Measurements from ENCODE around the gene MEGF8.
"Not testable (repeated sequence)": the region's sequence is repeated elsewhere in the genome, so short reads cannot be mapped to it uniquely, and the experiment has no call there.

Gene MEGF8

DNA sequence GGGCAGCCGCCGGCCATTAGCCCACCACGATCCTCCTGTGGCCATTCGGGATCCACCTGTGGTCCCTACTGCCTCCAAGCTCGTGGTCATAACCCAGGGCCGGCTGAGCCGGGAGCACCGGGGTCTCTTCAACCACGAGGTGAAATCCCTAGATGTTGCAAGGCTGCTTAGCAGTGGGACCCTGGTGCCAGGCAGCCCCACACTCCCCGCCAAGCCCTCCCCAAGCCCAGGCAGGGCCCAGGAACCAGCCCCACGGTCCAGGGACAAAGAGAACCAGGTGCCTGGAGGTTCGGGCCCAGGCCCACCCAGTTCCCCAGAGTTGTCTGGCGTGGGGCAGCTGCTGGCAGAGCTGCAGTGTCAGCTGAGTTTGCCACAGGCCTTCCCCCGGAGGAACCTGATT is 15.7 kb upstream of the MEGF8 start:
- no peak for DNase-seq

DNA sequence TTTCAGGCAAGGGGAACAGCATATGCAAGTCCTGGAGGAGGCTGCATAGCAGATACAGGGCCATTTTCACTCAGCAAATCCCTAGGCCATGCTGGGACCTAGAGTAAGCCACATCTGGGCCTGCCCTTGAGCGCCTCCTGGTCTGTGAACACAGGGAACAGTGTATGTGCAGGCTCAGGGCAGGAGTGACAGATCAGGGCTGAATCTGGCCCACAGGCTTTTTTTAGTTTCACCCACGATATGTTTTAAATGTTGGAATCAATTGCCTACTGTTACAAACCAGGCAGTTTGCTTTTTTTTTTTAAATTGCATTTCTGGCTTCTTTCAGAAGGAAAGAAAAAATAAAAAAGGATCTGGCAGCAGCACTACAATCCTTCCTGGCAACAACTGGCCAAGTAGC is 13.8 kb upstream of the MEGF8 start:
- DNase-seq: no peak

DNA sequence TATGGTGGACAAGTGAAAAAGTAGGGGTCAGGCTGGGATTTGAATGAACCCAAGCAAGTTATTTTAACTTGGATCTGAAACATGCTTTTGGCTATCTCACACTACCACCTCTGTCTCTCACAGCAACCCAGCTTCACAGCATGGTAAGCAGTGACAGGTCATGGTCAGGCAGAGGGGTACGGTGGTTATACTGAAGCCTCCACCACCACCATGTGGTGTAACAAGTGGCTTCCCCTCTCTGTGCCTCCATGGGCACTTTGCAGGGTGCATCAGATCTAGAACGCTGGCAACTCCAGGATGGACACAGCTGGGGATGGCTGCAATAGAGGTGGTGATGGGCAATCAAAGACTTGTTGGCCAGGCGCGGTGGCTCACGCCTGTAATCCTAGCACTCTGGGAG is 13.1 kb upstream of the MEGF8 start:
- DNase-seq: no peak

DNA sequence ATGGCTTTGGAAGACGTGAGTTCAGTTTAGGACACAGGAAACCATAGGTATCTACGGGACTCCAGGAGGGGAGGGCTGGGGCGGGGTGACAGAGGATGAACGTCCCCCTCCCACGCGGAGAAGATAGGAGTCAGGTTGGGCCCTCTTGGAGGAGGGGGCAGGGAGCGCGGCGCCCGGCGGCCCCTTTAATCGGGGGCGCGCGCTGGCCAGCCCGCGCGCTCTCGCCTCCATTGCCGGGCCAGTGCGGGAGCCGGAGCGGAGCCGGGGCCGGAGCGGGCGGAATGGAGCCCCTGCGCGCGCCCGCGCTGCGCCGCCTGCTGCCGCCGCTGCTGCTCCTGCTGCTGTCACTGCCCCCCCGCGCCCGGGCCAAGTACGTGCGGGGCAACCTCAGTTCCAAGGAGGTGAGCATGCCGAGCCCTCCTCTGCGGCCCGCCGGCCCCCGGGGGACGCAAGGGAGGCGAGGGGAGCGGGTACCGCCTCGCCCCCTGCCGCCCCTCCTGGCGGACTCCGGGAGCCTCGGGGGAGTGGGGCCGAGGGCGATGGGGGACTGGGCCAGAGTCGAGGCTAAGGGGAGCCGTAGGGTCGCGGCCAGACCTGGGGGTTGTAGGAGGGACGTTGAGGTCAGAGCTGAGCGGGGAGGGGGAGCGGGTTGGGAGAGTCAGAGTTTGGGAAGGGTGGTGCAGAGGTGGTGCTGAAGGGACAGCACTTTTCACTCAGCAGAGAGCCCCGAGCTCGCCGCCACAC is 12.2 kb upstream of the MEGF8 start, which contains the start of gene TMEM145:
TMEM145 (plus strand) TSS at position 214 of the 744 bp plus-strand sequence; CDS start at position 282, 68 bp downstream.
- peak; percentile 53 for DNase-seq

DNA sequence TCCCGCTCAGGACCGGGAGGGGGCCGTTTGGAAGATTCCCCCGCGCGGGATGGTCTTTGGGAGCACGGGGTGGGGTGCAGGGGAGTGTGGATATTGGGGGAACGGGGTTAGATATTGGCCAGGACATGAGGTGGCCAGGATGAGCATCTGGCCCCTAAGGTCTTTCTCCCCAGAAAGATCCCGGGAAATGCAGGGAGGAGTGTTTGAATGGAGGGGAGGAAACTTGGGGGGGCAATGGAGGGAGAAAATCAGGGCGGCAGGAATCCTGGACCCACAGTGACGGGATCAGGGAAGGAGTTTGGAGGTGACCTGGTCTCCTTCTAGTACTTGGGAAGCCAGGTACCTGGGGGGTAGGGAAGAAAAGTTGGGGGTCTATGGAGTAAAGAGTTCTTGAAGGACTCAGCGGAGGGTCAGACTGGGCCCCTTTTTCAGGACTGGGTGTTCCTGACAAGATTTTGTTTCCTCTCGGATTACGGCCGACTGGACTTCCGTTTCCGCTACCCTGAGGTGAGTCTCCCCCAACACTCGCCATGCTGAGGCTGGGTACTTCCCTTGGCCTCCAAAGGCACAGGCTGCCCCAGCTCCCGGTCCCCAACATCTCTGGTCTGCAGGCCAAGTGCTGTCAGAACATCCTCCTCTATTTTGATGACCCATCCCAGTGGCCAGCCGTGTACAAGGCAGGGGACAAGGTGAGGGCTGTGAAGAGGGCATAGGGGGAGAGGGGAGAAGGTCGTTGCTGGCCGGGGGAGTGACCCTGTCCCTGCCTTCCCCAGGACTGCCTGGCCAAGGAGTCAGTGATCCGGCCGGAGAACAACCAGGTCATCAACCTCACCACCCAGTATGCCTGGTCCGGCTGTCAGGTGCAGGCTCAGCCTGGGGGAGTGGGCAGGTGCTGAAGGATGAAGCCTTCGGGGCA is 11.3 kb upstream of the MEGF8 start:
- no peak for DNase-seq

DNA sequence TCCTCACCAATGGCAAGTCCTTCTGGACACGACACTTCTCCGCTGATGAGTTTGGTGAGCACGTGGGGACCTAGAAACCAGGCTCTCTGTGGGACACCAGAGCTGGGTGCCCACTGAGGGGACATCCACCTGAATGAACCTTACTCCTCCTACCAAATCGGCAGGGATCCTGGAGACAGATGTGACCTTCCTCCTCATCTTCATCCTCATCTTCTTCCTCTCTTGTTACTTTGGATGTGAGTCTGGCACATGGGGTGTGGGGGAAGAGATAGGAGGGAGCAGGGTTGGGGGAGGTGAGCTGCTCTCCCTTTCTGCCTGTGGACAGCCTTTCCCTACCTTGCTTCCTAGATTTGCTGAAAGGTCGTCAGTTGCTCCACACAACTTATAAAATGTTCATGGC is 10.4 kb upstream of the MEGF8 start:
- no peak for DNase-seq

DNA sequence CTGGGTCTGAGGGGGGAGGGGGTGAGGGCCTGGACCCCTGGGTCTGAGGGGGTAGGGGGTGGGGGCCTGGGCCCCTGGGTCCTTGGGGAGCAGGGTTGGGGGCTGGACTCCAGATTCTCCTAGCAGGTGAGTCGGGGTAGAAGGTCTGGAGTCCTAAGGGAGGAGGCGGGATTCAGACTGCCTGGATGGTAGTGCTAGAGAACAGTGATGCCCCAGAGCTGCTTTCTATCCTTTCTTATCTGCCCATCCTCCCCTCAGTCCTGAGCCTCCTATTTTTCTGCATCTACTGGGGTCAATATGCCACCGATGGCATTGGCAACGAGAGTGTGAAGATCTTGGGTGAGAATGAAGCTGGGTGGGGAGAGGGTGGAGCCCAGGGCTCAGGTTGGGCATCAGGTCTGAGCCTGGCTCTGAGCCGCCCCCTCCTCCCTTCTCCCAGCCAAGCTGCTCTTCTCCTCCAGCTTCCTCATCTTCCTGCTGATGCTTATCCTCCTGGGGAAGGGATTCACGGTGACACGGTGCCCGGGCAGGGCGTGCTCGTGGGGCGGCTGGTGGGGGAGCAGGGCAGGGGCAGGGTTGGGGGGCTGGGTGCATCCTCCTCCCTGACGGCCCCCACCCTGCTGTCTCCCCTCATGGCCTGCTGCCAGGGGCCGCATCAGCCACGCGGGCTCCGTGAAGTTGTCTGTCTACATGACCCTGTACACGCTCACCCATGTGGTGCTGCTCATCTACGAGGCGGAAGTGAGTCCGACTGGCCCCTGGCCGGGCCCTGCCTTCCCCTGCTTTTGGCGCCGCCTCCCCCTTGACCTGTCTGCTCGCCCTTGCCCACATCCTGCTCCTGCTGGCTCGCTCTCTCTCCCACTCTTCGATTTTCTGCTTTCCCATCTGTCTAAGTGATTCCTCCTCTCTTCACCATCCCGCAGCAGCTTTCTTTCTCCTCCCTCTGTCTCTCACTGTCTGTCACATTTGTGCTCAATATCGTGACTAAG is 8.9 kb upstream of the MEGF8 start:
- DNase-seq: no peak

DNA sequence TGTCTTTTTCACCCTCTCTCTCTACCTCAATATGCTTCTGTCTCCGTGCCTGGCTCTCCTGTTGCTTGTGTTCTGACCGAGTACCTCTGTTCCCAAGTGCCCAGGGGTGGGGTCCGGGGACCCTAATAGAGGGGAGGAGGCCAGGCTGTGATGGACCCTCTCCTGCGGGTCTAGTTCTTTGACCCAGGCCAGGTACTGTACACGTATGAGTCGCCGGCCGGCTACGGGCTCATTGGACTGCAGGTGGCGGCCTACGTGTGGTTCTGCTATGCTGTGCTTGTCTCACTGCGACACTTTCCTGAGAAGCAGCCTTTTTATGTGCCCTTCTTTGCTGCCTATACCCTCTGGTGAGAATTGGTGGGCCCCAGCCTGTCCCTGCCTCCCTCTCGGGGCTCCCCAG is 7.9 kb upstream of the MEGF8 start:
- DNase-seq: no peak

DNA sequence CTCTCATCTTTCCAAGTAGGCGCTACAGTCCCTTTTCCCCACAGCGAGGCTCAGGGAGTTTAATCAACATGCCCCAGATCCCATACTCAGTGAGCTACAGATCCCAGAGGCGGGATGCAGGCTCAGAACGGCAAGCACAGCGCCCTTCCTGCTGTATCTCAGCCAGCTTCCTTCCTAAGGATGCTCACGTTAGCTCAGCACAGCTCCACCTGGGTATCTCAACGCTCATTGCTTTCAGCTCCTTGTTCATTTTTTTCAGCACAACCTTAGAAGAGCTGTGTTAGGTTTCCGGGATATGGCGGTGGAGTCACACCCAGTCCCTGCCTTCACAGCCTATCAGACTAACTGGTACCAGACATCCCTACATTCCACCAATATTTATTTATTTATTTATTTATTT is 3.1 kb upstream of the MEGF8 start:
- DNase-seq: no peak

DNA sequence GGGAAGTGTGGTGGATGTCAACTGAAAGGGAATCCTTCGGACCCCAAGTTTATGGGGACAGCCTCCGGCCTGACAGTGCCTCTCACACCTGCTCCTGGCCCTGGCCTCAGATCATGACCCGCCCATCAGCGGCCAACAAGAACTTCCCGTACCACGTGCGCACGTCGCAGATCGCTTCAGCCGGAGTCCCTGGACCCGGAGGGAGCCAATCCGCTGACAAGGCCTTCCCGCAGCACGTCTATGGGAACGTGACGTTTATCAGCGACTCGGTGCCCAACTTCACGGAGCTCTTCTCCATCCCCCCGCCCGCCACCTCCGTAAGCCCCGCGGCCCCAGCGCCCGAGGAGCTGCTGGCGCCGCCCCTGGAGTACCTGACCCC is 2.0 kb upstream of the MEGF8 start:
- no peak for DNase-seq

DNA sequence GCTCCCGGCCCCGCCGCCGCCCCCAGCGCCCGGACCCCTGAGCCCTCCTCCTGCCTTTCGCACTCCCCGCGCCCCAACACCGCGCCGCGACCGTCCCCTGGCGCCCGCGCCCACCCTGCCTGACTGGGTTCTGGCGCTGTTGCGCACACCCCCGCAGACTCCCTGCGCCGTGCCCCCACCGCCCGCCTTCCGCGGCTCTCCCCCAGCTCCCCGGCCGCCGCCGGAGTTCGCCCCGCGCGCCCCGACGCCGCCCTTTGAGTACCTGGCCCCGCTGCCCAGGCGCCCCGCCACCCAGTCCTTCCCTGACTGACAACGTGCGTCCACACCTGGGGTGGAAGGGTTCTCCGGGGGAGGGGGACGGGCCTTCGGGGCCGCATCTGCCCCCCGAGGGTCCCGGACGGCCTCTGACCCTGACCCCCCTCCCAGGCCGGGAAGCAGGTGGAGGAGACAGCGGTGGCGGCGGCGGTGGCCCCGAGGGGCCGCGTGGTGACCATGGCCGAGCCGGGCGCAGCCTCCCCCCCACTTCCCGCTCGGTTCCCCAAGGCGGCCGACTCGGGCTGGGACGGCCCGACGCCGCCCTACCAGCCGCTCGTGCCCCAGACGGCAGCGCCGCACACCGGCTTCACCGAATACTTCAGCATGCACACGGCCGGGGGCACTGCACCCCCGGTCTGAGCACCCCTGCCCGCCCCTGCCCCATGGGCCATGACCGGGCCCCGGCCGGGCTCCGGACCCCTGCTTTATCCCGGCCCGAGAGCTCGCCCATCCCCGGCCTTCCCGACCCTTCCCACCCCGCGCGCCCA is 1.4 kb upstream of the MEGF8 start:
- DNase-seq: no peak

DNA sequence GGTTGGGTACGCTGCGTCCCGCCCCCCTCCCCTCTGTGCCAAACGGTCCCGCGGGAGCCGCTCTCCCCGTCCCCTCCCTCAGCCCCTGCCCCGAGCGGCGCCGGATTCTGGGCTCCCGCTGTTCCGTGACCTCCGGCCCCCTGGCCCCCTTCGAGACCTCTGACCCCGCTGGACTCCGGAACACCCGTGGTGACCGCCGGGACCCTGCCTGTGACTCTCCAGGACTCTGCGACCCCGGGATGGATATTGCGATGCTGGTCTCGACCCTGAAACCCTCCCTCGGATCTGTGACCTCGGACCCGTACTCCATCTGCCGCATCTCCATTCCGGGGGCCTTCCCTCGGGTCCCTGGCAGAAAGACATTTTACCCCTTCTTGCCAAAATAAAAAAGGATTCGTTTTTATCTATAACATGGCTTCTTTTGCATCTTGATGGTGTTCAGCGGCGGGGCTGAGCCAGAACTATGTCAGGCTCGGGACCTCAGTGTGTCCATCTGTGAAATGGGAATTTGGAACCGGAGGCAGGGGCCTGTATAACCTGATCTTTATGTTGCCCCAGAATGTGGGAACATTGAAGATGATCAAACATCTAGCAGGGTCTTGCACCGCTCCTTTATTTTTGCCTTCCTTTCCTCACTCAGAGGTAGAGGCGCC is 654 bp upstream of the MEGF8 start:
- no peak for DNase-seq

DNA sequence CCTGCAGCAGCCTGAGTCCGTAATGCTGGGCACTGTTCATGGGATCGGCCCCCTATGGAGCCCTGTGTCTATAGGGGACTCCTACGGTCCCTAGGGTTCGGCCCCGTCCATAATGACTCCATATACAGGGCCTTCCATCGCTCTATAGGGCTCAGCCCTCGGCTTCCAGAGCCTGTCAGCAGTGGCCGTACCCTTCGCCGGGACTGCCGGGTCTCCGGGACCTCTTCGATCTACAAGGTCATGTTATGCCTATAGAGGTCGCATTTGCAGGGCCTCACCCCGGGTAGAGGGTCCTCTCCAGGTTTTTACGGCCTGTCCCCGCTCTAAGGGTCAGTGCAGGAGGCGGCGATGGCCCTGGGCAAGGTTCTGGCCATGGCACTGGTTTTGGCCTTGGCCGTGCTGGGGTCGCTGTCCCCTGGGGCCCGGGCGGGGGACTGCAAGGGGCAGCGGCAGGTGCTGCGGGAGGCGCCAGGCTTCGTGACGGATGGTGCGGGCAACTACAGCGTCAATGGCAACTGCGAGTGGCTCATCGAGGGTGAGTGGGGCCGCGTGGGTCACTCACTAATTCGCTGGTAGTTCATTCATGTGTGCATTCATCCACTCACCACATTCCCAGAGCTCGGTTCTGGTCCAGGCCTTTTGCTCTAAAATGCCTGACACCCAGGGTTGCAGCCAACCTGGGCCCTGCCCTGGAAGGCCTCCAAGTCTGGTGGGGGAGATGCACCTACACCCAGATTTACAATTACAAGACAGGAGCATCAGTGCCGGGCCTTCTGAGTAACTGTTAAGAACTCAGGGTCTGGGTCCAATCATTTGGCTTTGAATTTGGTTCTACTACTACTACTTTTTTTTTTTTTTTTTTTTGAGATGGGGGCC is 699 bp downstream of the MEGF8 start:
- DNase-seq: no peak

DNA sequence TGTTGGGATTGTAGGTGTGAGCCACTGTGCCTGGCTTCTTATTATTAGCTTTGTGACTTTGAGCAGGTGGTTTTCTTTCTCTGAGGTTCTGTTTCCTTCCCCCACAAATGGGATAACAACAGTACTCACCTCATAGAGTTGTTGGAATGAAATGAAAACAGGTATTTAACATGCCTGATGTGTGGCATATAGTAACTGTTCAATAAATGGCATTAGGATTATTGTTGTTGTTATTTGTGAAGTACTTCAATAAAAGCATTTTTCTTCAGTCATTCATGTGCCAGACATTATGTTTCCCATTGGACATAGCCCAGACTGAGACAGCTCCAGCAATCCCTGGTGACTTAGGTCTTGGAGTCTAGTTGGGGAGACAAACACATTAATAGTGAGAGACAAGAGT is 1.5 kb downstream of the MEGF8 start:
- DNase-seq: no peak

DNA sequence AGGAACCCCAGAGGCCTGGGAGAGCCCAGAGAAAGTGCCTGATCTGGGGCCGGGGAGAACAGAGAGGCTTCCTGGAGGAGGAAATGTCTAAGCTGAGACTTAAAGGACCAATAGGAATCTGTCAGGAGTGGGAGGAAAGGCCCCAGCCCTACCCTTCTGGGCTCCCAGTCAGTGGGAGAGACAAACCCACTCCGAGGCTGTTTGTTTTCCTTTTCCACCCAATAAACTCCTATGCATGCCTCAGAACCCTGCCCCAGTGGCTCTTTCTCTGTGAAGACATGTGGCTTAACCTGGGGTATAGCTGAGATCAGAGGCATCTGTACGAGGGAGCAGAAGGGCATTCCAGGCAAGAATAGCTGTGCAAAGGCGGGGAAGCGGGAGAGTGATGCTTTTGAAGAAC is 1.9 kb downstream of the MEGF8 start:
- no peak for DNase-seq

DNA sequence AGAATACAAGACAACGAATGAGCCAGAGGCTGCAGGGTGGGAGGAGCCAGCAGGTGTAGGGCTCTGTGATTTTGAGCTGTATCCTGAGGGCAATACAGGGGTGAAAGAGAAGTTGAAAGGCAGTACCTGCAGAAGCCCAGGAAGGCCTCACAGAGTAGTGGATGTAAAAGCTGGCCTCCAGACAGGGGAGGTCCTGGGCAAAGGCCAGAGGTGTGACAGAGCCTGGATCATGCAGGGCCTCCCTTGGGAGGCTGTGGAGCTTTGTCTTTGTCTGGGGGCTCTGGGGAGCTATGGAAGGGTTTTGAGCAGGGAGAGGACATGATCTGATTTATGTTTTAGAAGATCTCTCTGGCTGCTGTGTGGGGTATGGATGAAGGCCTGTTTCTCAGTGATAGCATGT is 2.7 kb downstream of the MEGF8 start:
- no peak for DNase-seq

DNA sequence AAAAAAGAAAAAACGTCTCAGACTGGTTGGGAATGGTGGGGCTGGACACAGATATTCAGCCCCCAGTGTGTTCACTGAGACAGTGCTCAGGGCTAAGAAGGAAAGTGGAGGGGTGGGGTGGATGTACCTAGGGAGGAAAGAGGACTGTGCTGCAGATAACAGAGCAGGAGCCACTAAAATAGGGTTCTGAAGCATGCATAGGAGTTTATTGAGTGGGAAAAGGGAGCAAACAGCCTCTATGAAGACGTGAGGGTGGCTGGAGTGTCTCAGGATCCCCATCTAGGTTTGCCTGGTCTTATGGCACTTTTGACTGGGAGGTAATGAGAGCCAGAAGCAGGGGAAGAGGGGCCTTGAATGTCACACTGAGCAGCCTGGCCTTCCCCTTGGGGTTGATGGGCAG is 3.4 kb downstream of the MEGF8 start:
- DNase-seq: no peak

DNA sequence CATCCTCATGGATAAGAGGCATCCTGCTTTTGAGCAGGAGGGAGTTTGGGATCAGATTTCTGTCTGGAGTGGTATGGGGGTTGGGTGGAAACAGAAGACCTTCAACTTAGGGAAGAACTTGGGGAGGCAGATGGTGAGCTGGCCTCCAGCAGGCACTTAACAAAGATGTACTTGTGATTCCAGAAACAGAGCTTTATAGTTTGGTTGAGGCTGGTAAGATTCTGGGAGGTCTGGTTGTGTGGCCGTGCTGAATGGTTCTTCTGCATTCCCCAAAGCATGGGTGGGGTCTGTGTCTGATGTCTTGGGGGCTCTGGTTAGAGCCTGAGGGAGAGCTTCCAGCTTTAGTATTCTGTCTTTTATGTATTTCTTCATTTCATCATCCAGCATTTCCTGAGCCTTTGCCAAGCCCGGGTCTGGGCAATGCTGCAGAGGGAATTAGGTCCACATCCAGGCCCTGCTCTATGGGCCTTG is 4.8 kb downstream of the MEGF8 start:
- DNase-seq: no peak

DNA sequence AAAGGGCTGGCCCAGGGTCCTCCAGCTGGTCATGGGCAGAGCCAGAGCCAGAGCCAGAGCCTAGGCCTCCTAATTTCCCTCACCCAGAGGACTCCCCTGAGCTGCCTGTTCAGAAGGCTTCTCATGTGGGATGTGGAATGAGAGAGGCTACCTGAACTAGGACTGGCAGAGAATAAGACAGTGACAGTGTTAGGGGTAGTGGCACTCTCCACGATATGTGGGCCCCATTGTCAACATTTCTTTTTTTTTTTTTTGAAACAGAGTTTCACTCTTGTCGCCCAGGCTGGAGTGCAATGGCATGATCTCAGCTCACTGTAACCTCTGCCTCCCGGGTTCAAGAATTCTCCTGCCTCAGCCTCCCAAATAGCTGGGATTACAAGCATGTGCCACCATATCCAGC is 5.9 kb downstream of the MEGF8 start:
- DNase-seq: not testable (repeated sequence)

DNA sequence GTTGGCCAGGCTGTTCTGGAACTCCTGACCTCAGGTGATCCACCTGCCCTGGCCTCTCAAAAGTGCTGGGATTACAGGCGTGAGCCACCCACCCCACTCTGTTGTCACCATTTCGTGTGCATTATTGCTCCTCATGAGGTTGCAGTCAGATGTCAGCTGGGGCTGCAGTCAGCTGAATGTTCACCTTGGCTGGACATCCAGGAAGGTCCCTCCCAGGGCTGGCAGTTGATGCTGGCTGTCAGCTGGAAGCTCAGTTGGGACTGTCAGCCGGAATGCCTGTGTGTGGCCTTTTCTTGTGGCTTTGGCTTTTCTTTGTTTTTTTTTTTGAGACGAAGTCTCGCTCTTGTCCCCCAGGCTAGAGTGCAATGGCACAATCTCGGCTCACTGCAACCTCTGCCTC is 6.6 kb downstream of the MEGF8 start:
- no peak for DNase-seq

Measured in NCI-H774 (cell line).